Bronchial epithelial cell (primary cell): Measurements from ENCODE around the gene CLASP1. TPM values are rescaled to one million over a fixed set of nuclear protein-coding genes. Genes with fewer than 3 reads are reported as not detected.
A peak's percentile ranks its signal among the peaks of the same experiment; 100 is the strongest.

Experiments used
- DNase-seq: peaks from one replicate; pipeline ENCODE4 v3.0.0-alpha.2; 2010; ENCODE audit warnings: low read depth
- FAIRE-seq: peaks from 2 replicates; lab custom pipeline; 2011; peaks lifted over from hg19 to GRCh38; lab: Jason Lieb, UNC
- H3K27me3 ChIP-seq: 2 replicates; pipeline ENCODE4 v1.5.1; 2011; ENCODE audit warnings: low read length; ENCODE audit not compliant: control insufficient read depth, insufficient read depth
- H3K36me3 ChIP-seq: 2 replicates; pipeline ENCODE4 v1.5.1; 2011; ENCODE audit warnings: low read length; ENCODE audit not compliant: control insufficient read depth, insufficient read depth
- H3K4me3 ChIP-seq: 2 replicates; pipeline ENCODE4 v1.5.1; 2011; ENCODE audit warnings: mild to moderate bottlenecking, low read depth, low read length, control low read depth
- total RNA-seq: library from RNA; depleted of rRNA; stranded (reverse); fragments of >200 nt; gene quantifications from 2 replicates; pipeline ENCODE4 v1.2.1, GENCODE V29; 2014
- TF ChIP-seq, protein P1 (sequence below): IDR thresholded peaks from 2 replicates; pipeline ENCODE4 v1.5.1; 2011; ENCODE audit warnings: mild to moderate bottlenecking, moderate library complexity, low read length, control low read depth, inconsistent platforms; ENCODE audit not compliant: insufficient read depth, severe bottlenecking

Gene CLASP1
- total RNA-seq, 1 donor from 2014 or later: 56.9 TPM

- TF ChIP-seq, protein P1, sequence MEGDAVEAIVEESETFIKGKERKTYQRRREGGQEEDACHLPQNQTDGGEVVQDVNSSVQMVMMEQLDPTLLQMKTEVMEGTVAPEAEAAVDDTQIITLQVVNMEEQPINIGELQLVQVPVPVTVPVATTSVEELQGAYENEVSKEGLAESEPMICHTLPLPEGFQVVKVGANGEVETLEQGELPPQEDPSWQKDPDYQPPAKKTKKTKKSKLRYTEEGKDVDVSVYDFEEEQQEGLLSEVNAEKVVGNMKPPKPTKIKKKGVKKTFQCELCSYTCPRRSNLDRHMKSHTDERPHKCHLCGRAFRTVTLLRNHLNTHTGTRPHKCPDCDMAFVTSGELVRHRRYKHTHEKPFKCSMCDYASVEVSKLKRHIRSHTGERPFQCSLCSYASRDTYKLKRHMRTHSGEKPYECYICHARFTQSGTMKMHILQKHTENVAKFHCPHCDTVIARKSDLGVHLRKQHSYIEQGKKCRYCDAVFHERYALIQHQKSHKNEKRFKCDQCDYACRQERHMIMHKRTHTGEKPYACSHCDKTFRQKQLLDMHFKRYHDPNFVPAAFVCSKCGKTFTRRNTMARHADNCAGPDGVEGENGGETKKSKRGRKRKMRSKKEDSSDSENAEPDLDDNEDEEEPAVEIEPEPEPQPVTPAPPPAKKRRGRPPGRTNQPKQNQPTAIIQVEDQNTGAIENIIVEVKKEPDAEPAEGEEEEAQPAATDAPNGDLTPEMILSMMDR: no peak
- no peak for FAIRE-seq
- DNase-seq: peak; percentile 57
- Histone ChIP-seq H3K36me3 (peaks cover 3% of the 10 kb centered on the region), H3K27me3 (no peaks in the 10 kb centered on the region), H3K4me3 (no peak overlapping the region)
These were observed 40.3 kb downstream of the CLASP1 start for GRCh38 chr2:121608967-121609366.

- Histone ChIP-seq H3K4me3 (no peak overlapping the region), H3K36me3 (peaks cover 3% of the 10 kb centered on the region), H3K27me3 (no peaks in the 10 kb centered on the region)
- FAIRE-seq (no peak), DNase-seq (no peak)
- TF ChIP-seq, protein P1: no peak
These were observed 40.9 kb downstream of the CLASP1 start for GRCh38 chr2:121608367-121608766.

DNA sequence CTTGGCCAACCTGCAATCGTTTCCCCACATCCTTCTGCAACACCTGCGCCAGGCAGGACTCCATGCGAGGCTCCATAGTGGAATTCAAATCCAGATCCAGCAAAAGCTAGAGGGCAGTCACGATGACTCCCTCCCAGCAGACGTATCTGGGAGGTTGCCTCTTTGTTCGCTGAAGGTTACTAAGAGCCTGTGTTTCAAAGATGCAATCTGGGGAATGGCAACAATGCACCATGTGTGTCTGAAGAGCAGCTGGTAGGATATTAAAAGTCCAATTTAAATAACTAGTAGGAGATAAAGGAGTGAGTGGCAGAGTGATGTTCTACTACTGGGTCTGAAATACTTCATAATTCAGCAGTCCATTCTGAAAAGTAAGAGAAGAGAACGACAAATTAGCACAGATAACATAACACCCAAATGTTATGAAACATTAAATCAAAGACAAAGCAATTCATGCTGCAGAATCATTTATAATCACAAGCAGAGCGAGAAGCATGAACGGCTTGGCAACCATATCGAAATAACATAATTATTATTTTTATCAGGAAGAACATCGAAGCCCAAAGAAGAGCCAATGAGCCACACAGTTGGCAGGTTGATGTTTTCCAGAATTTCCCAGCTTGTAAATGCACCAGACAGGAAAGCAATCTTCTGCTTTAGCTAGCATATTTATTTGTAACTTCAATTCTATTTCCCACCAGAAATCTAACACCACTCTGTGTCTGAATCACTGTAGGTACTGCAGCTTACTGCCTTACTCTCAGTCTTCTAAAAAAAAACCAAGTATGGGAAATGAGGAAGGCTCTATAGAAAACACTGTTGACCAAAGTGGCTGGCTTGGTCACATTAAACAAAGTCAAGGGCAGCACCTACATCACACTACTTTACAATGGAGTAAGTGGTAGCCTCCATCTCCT, 43.2 kb downstream of the CLASP1 start:
- no peak for DNase-seq
- TF ChIP-seq, protein P1: no peak
- FAIRE-seq: no peak

GRCh38 chr2:121603185-121603584, 46.1 kb downstream of the CLASP1 start:
- FAIRE-seq (no peak), DNase-seq (no peak)
- TF ChIP-seq, protein P1: no peak
- Histone ChIP-seq H3K36me3 (peaks cover 3% of the 10 kb centered on the region), H3K4me3 (no peak overlapping the region), H3K27me3 (no peaks in the 10 kb centered on the region)

More for the DNA sequence above, 43.2 kb downstream of the CLASP1 start:
- no peaks in the 10 kb centered on the region for H3K27me3 ChIP-seq
- no peak overlapping the region for H3K4me3 ChIP-seq
- peaks cover 3% of the 10 kb centered on the region for H3K36me3 ChIP-seq

GRCh38 chr2:121599963-121600651, 49.2 kb downstream of the CLASP1 start:
- Histone ChIP-seq H3K27me3 (no peaks in the 10 kb centered on the region), H3K36me3 (peaks cover 2% of the 10 kb centered on the region), H3K4me3 (no peak overlapping the region)
- TF ChIP-seq, protein P1: no peak
- DNase-seq (no peak), FAIRE-seq (no peak)
